ENCODE measurements around the gene USP26. TPM values are rescaled to one million over a fixed set of nuclear protein-coding genes. Genes with fewer than 3 reads are reported as not detected.

Gene USP26
- total and polyA plus RNA-seq, 2 donors (not counting 3 experiments of a cell fraction or from before 2014, with no cell fraction given) = not detected

DNA sequence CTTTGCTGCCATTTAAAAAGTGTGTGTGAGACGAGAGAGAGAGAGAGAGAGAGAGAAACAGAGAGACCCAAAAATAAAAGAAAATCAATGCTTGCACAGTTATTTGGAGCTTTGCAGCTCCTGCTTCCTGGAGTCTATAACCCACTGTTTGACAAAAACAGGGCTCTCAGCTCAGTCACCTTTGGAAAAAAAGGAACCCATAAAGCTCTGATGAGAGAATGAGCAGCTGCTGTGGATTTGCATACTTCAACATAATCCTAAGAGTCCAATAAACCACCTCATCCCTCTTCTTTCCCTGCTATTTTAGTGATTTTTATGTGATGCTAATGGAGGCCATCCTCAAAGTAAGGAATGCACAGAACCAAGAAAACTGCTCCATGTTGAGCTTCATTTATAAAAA lies 50.3 kb downstream of the USP26 start:
- CTCF ChIA-PET = no interaction called here
- Histone ChIP-seq H2AFZ (ENCODE audit: low read depth, low read length) (no peak overlapping the region), H3K27ac (ENCODE audit: insufficient read depth, low read depth, low read length) (no peak overlapping the region), H3K79me2 (ENCODE audit: control insufficient read depth, insufficient read depth, low read length) (no peaks in the 10 kb centered on the region), H3K4me3 (replicated peaks in 1 of 3; ENCODE audit: insufficient read depth in 1 of 3, low read depth in 1 of 3, low read length in 3 of 3) (no peak overlapping the region), H3K4me1 (ENCODE audit: control insufficient read depth, extremely low read depth, insufficient read depth, low read length) (no peaks in the 10 kb centered on the region), H3K36me3 (ENCODE audit: control insufficient read depth in 2 of 2, extremely low read depth in 1 of 2, insufficient read depth in 2 of 2, low read length in 2 of 2) (no peaks in the 10 kb centered on the region), H4K20me1 (replicated peaks; ENCODE audit: control insufficient read depth, extremely low read depth, insufficient read depth, low read length) (no peaks in the 10 kb centered on the region), H3K9me1 (replicated peaks; ENCODE audit: control insufficient read depth, extremely low read depth, insufficient read depth, low read length) (no peaks in the 10 kb centered on the region), H3K9me3 (replicated peaks; ENCODE audit: control insufficient read depth, insufficient read depth, low read length) (no peaks in the 10 kb centered on the region), H3K9ac (replicated peaks; ENCODE audit: extremely low read depth, insufficient read depth, low read length) (no peak overlapping the region), H3K27me3 (ENCODE audit: control insufficient read depth in 2 of 2, insufficient read depth in 2 of 2, low read length in 2 of 2) (no peaks in the 10 kb centered on the region), H3K4me2 (ENCODE audit: insufficient read depth, low read length) (no peak overlapping the region)
- TF ChIP-seq POLR2A (IDR thresholded peaks at IDR 0.05; ENCODE audit: low read depth, low read length) (no peak), JUN (IDR thresholded peaks at IDR 0.05; ENCODE audit: borderline replicate concordance, insufficient read depth, insufficient read length, low read depth) (no peak), FOS (IDR thresholded peaks at IDR 0.05; ENCODE audit: borderline replicate concordance, insufficient read depth, low read length) (no peak), POLR2AphosphoS5 (IDR thresholded peaks at IDR 0.05; ENCODE audit: insufficient read depth, low read depth, low read length) (no peak), EZH2 (IDR thresholded peaks at IDR 0.05; ENCODE audit: borderline replicate concordance, low read depth, low read length, severe bottlenecking) (no peak), MYC (IDR thresholded peaks at IDR 0.05; ENCODE audit: low read depth, low read length) (no peak), GATA2 (IDR thresholded peaks at IDR 0.05; ENCODE audit: insufficient read depth, insufficient read length, low read depth, low read length) (no peak)
- TF ChIP-seq, protein P1, sequence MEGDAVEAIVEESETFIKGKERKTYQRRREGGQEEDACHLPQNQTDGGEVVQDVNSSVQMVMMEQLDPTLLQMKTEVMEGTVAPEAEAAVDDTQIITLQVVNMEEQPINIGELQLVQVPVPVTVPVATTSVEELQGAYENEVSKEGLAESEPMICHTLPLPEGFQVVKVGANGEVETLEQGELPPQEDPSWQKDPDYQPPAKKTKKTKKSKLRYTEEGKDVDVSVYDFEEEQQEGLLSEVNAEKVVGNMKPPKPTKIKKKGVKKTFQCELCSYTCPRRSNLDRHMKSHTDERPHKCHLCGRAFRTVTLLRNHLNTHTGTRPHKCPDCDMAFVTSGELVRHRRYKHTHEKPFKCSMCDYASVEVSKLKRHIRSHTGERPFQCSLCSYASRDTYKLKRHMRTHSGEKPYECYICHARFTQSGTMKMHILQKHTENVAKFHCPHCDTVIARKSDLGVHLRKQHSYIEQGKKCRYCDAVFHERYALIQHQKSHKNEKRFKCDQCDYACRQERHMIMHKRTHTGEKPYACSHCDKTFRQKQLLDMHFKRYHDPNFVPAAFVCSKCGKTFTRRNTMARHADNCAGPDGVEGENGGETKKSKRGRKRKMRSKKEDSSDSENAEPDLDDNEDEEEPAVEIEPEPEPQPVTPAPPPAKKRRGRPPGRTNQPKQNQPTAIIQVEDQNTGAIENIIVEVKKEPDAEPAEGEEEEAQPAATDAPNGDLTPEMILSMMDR (IDR thresholded peaks at IDR 0.05; ENCODE audit: extremely low read depth in 1 of 2, insufficient read depth in 1 of 2, low read depth in 1 of 2, low read length in 2 of 2) = no peak
- TF ChIP-seq, protein P2, sequence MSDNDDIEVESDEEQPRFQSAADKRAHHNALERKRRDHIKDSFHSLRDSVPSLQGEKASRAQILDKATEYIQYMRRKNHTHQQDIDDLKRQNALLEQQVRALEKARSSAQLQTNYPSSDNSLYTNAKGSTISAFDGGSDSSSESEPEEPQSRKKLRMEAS (IDR thresholded peaks at IDR 0.05; ENCODE audit: insufficient read depth, insufficient read length) = no peak
- DNase-seq (ENCODE audit: low read depth, low spot score) (no peak), FAIRE-seq (no peak)
- BruUV-seq (replicated peaks) = no TSS peak
- intact Hi-C loops (cut with micrococcal nuclease) (no loop called here), dilution Hi-C loops (cut with MboI; ENCODE audit: extremely low pct_ligation_motif_present, low sequenced_read_pairs) (no loop called here)
- POLR2A ChIA-PET = no interaction called here
